GM12801 (cell line): ENCODE results near the gene KRT33B.

Experiments
- TF ChIP-seq, protein P1 (sequence below): IDR thresholded peaks from one replicate; pipeline ENCODE4 v1.5.1; 2011; ENCODE audit warnings: control low read depth; ENCODE audit not compliant: insufficient read length; ENCODE audit errors: extremely low read depth

The KRT33B gene

DNA sequence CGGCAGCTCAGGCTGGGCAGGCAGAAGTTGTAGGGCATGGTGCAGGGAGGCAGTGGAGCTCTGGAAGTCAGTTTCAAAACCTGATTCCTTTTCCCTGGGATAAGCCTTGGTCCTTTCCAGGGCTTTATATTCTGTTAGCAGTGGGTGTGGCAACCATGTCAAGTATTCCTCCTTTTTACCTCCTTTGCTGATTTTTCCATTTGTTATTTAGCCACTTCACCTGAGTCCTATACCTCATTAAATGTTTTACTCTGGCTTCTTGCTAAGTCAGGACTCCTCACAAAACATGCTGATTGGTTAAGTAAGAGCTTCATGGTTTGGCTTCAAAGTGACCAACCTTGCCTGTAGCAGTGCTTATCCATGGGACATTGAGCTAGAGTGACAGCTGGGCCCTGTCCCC is at the start of gene KRT33B:
Gene KRT33B (minus strand): TSS at position 101 of the 400 bp plus-strand sequence. CDS start 63 bp downstream, at position 38.
- TF ChIP-seq, protein P1, sequence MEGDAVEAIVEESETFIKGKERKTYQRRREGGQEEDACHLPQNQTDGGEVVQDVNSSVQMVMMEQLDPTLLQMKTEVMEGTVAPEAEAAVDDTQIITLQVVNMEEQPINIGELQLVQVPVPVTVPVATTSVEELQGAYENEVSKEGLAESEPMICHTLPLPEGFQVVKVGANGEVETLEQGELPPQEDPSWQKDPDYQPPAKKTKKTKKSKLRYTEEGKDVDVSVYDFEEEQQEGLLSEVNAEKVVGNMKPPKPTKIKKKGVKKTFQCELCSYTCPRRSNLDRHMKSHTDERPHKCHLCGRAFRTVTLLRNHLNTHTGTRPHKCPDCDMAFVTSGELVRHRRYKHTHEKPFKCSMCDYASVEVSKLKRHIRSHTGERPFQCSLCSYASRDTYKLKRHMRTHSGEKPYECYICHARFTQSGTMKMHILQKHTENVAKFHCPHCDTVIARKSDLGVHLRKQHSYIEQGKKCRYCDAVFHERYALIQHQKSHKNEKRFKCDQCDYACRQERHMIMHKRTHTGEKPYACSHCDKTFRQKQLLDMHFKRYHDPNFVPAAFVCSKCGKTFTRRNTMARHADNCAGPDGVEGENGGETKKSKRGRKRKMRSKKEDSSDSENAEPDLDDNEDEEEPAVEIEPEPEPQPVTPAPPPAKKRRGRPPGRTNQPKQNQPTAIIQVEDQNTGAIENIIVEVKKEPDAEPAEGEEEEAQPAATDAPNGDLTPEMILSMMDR = no peak

DNA sequence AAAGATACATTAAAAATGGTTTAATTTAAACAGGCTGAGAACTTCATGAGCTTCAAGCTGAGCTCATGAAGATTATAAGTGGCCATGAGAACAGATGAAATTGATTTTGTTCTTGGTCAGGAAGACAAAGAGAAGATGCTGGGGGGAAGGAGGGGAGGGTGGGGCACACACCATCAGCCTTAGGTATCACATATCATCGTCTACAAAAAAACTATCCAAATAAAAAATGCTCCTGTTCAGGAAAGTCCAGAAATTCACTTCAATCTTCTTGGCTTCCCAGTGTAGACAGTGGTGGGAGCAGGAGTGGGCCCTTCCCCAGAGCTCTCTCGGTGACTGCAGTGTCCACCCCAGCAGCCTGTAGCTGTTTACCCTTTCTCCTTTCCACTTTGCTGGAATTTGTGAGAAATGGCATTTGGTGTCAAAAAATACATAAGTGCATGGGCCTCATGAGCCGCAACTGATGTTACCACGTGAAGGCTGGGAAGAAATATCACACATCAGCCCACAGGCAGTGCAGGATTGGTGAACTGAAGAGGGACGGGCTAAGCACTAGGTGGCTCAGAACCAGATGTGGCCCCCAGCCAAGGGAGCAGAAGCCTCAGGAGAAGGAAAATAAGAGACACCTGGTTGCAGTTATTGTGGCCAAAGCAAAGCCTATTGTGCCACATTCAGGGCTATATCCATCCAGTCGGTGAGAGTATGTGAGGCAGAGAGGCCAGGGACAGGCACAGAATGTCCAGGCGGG is 48.7 kb upstream of the KRT33B start:
- TF ChIP-seq, protein P1 = no peak

DNA sequence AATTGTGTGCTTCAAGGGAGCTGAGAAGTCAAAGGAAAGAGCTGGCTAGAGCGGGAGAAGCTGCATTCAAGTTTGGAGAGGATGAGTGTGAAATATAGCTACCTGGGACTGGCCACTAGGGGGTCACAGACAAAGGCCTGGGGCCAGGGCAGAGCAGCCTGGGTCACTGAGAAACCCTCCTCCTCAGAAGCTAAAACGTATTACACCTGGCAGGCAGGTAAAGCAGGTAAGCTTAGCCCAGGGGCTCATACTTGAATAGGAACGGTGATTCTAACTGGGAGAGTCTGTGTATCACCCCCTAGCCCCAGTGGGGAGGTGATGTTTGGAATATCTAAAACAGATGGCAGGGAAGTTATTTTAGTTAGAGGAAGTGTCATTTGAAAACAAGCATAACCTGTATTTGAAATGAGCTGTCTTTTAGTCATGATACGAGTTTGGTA is 48.0 kb upstream of the KRT33B start:
- TF ChIP-seq, protein P1 = no peak

DNA sequence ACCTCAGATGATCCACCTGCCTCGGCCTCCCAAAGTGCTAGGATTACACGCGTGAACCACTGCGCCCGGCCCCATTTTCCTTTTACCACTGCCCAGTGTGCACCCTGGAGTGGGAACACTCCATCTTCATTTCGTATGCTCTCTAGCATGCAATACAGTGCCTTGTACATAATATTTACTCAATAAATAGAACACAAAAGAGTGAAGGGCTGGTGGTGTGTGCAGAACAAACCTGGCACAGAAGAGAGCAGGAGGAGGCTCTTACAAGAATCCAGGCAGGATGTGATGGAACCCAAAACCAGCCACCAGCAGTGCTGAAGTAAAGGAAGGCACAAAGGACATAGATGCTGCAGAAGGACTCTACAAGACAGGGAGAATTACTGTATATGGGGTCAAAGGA is 47.5 kb upstream of the KRT33B start:
- TF ChIP-seq, protein P1 = no peak

DNA sequence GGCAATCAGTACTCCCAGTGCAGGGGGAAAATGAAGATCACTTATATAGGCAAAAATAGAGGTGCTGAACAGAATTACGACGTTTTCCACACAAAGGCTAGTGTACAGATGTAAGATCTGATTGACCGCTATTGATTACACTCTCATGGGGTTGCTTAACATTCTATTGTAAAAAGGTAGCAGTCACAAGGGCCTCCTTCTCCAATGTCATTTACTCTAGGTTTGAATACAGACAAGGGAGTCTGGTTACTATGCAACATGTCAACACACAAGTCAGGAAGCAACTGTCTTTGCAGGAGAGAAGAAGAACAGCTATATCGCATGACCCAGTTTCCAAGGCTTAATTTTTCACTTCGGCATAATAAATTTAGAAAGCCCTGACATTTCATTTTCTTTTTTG is 46.9 kb upstream of the KRT33B start:
- TF ChIP-seq, protein P1 = no peak

DNA sequence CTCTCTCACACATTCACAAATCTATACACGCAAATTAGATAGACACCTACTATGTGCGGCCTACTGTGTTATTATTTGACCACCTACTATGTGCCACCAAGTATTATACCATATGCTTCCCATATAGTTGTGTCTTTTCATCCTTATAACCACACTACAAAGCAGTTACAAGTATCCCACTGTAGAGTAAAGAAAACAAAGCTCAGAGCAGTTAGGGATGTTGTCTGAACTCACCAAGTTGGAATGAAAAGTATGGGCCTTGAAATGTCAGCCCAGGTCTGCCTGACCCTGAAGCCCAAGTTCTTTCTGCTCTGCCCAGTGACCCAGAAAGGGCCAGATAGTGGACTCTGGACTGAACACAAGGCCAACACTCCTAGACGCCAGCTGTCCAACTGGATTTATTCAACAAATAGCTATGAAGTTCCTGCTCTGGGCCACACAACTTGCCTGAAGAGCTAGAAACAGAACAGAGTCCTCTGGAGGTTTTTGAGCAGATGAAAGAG is 46.3 kb upstream of the KRT33B start:
- TF ChIP-seq, protein P1 = no peak

DNA sequence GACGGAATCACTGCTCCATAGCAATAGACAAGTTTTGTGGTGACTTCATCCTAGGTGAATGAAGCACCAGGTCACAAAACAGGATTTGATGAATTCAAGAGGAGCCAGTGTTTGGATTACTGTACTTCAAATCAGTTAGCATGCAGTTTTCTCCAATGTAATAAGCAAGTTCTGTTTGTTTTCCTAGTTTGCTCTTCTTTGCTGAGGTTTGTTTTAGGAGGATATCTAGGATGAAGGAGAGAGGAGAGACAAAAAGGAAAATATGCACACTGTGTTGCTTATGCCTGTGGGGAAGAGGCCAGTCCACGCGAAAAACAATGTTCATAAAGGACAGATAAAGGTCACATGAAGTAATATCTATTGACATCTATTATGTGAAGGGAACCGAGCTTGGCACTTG is 45.8 kb upstream of the KRT33B start:
- TF ChIP-seq, protein P1 = no peak
